Calu3 (cell line): ENCODE data around the gene FRAS1. TPM values are rescaled to one million over a fixed set of nuclear protein-coding genes. Genes with fewer than 3 reads are reported as not detected.
"Not testable (repeated sequence)": the region's sequence is repeated elsewhere in the genome, so short reads cannot be mapped to it uniquely, and the experiment has no call there.

Source experiments
- BruUV-seq: library from RNA; stranded (reverse); fragments of 400-500 nt; replicated peaks from 2 replicates; lab custom pipeline; 2021; lab: Mats Ljungman, UMichigan
- CTCF ChIA-PET: fragments of 300-600 bp; sonication (Branson Sonifier 250); formaldehyde crosslinking; loops from one replicate; lab custom pipeline; 2022; ENCODE audit warnings: antibody characterized with exemption; lab: Charles Lee
- DNase-seq: peaks from one replicate; pipeline ENCODE4 v3.0.0; 2022
- H3K27ac Mint-ChIP-seq: one replicate; pipeline ENCODE4 v1.8.0; 2022; ENCODE audit warnings: mixed read lengths; ENCODE audit not compliant: unreplicated experiment
- H3K27me3 Mint-ChIP-seq: one replicate; pipeline ENCODE4 v1.8.0; 2022; ENCODE audit warnings: mixed read lengths; ENCODE audit not compliant: unreplicated experiment
- H3K36me3 Mint-ChIP-seq: one replicate; pipeline ENCODE4 v1.8.0; 2022; ENCODE audit warnings: mild to moderate bottlenecking, moderate library complexity, mixed read lengths; ENCODE audit not compliant: insufficient read depth, unreplicated experiment
- H3K4me1 Mint-ChIP-seq: one replicate; pipeline ENCODE4 v1.8.0; 2022; ENCODE audit warnings: mild to moderate bottlenecking, low read depth, mixed read lengths; ENCODE audit not compliant: unreplicated experiment
- H3K4me3 Mint-ChIP-seq: one replicate; pipeline ENCODE4 v1.8.0; 2022; ENCODE audit warnings: mild to moderate bottlenecking, low read depth, moderate library complexity, mixed read lengths; ENCODE audit not compliant: unreplicated experiment
- H3K9me3 Mint-ChIP-seq: one replicate; pipeline ENCODE4 v1.8.0; 2022; ENCODE audit warnings: low read depth, mixed read lengths; ENCODE audit not compliant: unreplicated experiment
- intact Hi-C: fragments of 100-400 bp; cut with micrococcal nuclease; formaldehyde crosslinking; loops from one replicate; pipeline ENCODE4 v1.10.0; 2022; ENCODE audit not compliant: unreplicated experiment
- total RNA-seq: library from RNA; stranded (reverse); gene quantifications from 2 replicates; pipeline ENCODE4 v1.2.3, GENCODE V29; 2022
- TF ChIP-seq, protein P1 (sequence below): fragments of 200-600 bp; IDR thresholded peaks from one replicate; pipeline ENCODE4 v1.8.0; 2022; ENCODE audit warnings: antibody characterized with exemption; ENCODE audit not compliant: unreplicated experiment

FRAS1 gene
- total RNA-seq, 1 experiment from 2014 or later, result 29.4 TPM

DNA sequence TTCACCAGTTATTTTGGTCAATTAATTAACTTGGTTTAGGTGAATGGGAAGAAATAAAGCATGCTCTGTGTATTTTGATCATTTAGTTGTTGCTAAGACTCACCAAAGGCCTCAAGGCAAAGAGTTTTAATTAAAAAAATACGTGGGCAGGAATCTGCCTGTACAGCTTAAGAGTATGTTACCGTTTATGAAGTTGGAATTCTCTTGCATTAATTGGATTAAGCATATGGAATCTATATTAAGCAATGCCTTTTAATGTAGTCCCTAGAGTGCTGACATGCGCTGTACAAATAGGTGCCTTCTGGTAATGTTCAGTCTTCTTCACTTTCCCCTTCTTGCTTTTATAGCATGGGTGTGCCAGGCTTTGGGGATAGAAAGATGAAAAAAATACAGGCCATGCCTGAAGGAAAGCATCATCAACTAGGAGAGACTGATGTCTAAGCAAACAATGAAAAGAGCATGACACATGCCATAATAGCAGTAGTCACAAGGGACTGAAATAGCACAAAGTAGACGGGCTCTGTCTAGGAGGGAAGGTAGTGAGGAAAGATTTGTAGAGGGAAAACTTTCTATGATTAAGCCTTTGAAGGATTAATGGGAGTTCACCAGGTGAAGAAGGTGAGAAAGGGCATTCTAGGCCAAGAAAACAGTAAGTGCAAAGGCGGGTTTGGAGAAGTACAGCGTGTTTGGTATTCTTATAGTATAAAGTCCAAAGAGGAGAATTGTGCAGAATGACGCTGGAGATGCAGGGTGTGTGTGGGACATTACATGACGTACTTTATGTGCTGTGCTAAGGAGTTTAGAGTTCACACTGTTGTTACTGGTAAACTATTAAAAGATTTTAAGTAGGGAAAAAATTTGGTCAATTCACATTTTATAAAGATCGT, 268.4 kb downstream of the FRAS1 start:
- no peaks in the 10 kb centered on the region for H3K36me3 Mint-ChIP-seq
- H3K27ac Mint-ChIP-seq, result no peak overlapping the region
- no peak overlapping the region for H3K4me3 Mint-ChIP-seq
- H3K9me3 Mint-ChIP-seq, result no peaks in the 10 kb centered on the region
- no peaks in the 10 kb centered on the region for H3K4me1 Mint-ChIP-seq
- CTCF ChIA-PET, result no interaction called here
- BruUV-seq, result no TSS peak
- intact Hi-C loops, result no loop called here
- DNase-seq, result no peak
- no peaks in the 10 kb centered on the region for H3K27me3 Mint-ChIP-seq
- TF ChIP-seq, protein P1, sequence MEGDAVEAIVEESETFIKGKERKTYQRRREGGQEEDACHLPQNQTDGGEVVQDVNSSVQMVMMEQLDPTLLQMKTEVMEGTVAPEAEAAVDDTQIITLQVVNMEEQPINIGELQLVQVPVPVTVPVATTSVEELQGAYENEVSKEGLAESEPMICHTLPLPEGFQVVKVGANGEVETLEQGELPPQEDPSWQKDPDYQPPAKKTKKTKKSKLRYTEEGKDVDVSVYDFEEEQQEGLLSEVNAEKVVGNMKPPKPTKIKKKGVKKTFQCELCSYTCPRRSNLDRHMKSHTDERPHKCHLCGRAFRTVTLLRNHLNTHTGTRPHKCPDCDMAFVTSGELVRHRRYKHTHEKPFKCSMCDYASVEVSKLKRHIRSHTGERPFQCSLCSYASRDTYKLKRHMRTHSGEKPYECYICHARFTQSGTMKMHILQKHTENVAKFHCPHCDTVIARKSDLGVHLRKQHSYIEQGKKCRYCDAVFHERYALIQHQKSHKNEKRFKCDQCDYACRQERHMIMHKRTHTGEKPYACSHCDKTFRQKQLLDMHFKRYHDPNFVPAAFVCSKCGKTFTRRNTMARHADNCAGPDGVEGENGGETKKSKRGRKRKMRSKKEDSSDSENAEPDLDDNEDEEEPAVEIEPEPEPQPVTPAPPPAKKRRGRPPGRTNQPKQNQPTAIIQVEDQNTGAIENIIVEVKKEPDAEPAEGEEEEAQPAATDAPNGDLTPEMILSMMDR, result no peak

DNA sequence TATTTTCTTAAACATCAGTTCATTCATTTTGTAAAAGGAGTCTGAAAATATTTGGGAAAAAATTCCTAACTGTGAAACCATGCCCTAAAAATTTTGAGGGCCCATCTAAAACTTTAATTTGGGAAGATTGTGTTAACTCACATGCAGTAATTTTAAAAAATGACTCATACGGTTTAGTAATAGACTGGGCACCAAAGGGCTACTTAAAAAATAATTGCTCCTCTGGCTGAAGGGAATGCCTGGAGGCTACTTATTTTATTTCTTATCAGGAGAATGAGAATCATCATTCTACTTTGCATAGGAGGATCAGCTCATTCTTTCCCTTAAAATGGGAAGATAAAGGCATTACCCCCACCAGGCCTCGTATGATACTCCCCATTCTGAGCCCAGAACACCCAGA, 271.5 kb downstream of the FRAS1 start:
- H3K9me3 Mint-ChIP-seq, CTCF ChIA-PET, H3K4me1 Mint-ChIP-seq, intact Hi-C loops, H3K4me3 Mint-ChIP-seq, H3K36me3 Mint-ChIP-seq, H3K27ac Mint-ChIP-seq, BruUV-seq, H3K27me3 Mint-ChIP-seq, DNase-seq: not testable (repeated sequence)

DNA sequence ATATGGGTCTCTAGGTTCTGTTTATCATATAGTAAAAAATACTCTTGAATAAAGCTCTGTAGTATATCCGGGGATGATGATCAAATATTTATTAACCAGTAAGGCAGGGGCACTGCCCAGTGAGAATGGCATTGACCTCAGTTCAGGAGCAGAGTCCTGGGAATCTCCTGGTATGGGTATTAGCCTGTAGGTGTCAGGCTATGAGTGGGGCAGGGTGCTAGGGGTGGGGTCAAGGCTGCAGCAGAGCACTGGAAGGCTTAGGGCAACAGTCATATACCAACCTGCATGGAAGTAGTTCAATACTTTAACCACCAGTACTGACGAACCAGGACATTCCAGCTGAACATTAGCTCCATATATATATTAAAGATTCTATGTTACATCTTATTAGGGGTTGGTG, 274.1 kb downstream of the FRAS1 start:
- H3K4me1 Mint-ChIP-seq, result peaks cover under 1% of the 10 kb centered on the region
- no peaks in the 10 kb centered on the region for H3K36me3 Mint-ChIP-seq
- CTCF ChIA-PET, result no interaction called here
- H3K27me3 Mint-ChIP-seq, result no peaks in the 10 kb centered on the region
- no peaks in the 10 kb centered on the region for H3K9me3 Mint-ChIP-seq
- no peak overlapping the region for H3K27ac Mint-ChIP-seq
- H3K4me3 Mint-ChIP-seq, result no peak overlapping the region
- no peak for DNase-seq
- TF ChIP-seq, protein P1, result no peak
- intact Hi-C loops, result no loop called here
- no TSS peak for BruUV-seq

DNA sequence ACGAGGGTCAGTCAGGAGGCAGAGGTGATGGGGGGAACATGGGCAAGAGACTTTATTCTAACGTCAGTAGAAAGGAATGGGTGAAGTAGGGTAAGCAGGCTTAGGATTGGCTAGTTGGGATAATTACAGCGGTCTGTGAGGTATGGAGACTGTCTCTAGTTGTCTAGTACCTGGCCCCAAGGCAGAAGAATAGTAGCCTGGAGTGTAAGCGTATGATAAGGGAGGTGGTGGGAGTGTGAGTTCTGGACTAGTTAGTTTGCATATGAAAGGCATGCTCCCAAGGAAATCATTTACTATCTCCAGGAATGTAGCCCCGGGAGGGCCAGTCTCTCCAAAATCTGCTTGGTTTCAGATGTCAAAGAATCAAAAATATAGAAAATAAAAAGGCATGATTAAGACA, 274.8 kb downstream of the FRAS1 start:
- no peak for DNase-seq
- no TSS peak for BruUV-seq
- peaks cover 8% of the 10 kb centered on the region for H3K4me1 Mint-ChIP-seq
- H3K4me3 Mint-ChIP-seq, result no peak overlapping the region
- H3K27ac Mint-ChIP-seq, result no peak overlapping the region
- TF ChIP-seq, protein P1, result no peak
- H3K27me3 Mint-ChIP-seq, result no peaks in the 10 kb centered on the region
- H3K36me3 Mint-ChIP-seq, result no peaks in the 10 kb centered on the region
- CTCF ChIA-PET, result no interaction called here
- intact Hi-C loops, result no loop called here
- no peaks in the 10 kb centered on the region for H3K9me3 Mint-ChIP-seq

DNA sequence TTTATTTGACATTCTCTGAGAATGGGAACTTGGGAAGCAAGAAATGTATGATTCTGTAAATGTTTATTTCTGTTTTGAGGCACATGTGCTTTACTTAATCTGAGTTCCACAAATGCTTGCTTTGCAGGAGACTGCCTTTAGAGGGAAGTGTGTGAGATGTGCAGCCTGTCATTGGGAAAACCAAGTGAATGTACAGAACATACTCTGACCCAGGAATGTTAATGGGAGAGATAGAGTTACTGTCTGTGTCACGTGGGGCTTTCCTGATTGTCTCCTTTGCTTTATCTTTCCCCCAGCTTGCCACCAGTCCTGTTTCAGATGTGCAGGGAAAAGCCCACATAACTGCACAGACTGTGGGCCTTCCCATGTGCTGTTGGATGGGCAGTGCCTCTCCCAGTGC, 275.9 kb downstream of the FRAS1 start:
- intact Hi-C loops, result no loop called here
- H3K4me1 Mint-ChIP-seq, result peaks cover 10% of the 10 kb centered on the region
- H3K4me3 Mint-ChIP-seq, result no peak overlapping the region
- no peak overlapping the region for H3K27ac Mint-ChIP-seq
- CTCF ChIA-PET, result no interaction called here
- H3K36me3 Mint-ChIP-seq, result no peaks in the 10 kb centered on the region
- BruUV-seq, result no TSS peak
- TF ChIP-seq, protein P1, result no peak
- no peak for DNase-seq
- no peaks in the 10 kb centered on the region for H3K9me3 Mint-ChIP-seq
- no peaks in the 10 kb centered on the region for H3K27me3 Mint-ChIP-seq
